Measurements from ENCODE around the gene SERGEF. TPM values are rescaled to one million over a fixed set of nuclear protein-coding genes. Genes with fewer than 3 reads are reported as not detected.

SERGEF gene
- total and polyA plus RNA-seq, 10 of the 15 experiments (the other 5 are each of a cell fraction or from before 2014, with no cell fraction given) = 14.6 to 27.8 (median 22.4) TPM

GRCh38 chr11:17810746-17811145, 202.1 kb downstream of the SERGEF start (continued):
- no peak for TF ChIP-seq IKZF2 (IDR thresholded peaks at IDR 0.05)
- TF ChIP-seq KLF5 (IDR thresholded peaks at IDR 0.05; ENCODE audit: partially characterized antibody) = no peak
- TF ChIP-seq CBX5 (IDR thresholded peaks at IDR 0.05; ENCODE audit: low read depth) = no peak
- TF ChIP-seq CHD2 (IDR thresholded peaks at IDR 0.05; ENCODE audit: borderline replicate concordance, low read depth, low read length) = no peak
- no peak for TF ChIP-seq NR2F1 (conservative IDR thresholded peaks at IDR 0.05)
- no peak for TF ChIP-seq ATF2 (IDR thresholded peaks at IDR 0.05; ENCODE audit: low read length)
- TF ChIP-seq CUX1 (IDR thresholded peaks at IDR 0.05; ENCODE audit: insufficient replicate concordance, low read depth, low read length) = no peak
- no peak for TF ChIP-seq NKRF (conservative IDR thresholded peaks at IDR 0.05)
